Measurements from ENCODE around the gene NSD2. TPM values are rescaled to one million over a fixed set of nuclear protein-coding genes. Genes with fewer than 3 reads are reported as not detected.

Gene NSD2
- total RNA-seq, 1 donor from 2014 or later = 65.1 TPM

DNA sequence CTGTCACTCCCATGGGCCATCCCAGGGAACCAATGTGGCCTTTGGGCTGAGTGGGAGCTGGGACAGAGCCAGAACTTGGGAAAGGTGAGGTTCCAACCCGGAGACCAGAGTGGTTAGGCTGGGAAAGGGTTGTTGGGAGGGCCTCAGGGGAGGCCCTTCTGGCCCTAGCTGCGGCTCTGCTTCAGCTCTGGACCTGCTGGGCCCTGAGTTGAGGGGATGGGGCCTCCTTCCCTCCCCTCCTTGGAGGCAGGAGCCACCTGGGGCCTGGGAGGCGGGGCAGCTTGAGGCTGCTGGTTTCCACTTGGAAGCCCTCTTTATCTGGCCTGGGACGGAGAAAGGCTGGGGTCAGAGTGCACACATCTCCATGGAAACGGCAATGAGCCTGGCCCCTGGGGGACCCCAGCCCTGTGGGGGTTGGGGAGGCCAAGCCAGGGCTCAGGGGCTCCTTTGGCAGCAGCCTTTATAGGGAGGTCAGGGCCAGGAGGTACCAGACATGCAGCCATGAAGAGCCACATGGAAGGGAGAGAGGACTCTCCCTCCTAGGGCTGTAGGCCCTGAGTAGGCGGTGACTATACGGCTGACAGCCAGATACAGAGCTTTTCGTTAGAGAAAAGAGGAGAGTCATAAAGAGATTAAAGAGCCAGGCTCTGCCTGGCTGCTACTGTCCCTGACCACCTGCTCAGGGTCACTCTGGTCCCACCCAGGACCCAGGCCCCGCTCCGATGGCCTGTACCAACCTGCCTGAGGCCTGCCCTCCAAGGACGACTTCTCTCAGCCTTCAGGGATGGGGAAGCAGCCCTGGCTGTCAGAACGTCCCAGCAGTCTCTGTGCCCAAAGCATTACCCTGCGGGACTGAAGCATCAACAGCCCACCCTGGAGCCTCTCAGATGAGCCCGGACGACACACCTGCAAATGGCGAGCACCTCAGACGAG, 6.9 kb upstream of the NSD2 start:
- DNase-seq (ENCODE audit: low read depth, low spot score) = no peak

DNA sequence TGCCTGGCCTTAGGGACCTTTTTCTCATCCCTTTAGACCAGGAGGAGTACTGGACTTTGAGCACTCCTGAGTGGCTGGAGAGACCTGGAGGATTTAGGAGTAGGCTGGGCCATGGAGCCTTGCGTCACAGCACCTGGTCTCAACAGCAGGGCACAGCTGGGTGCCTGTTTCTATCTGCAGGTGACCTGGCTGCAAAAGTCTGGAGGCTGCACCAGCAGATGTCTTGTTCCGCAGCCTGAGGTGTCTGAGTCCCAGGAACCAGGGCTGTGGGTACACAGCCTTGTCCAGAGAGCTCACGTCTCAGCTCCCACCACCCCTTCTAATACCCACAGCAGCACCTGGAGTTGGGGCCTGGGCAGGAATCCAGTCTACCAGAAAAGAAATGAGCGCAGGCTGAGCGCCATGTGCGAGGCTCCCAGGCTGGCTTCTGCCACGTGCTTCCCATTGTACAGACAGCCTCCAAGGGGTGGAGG, 5.0 kb upstream of the NSD2 start:
- no peak for DNase-seq (ENCODE audit: low read depth, low spot score)

DNA sequence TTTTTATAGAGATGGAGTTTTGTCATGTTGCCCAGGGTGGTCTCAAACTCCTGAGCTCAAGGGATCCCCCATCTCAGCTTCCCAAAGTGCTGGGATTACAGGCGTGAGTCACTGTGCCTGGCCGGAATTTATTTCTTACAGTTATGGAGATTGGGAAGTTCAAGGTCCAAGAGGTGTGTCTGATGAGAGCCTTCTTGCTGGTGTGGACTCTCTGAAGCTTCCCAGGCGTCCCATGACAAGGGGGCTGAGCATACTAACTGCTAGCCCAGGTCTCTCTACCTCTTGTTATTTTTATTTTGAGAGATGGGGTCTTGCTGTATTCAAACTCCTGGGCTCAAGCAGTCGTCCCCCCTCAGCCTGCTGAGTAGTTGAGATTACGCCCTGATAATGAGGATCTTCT, 2.9 kb upstream of the NSD2 start:
- DNase-seq (ENCODE audit: low read depth, low spot score) = no peak

- no peak for DNase-seq (ENCODE audit: low read depth, low spot score)
These were observed 2.3 kb upstream of the NSD2 start for GRCh38 chr4:1868912-1869311.

DNA sequence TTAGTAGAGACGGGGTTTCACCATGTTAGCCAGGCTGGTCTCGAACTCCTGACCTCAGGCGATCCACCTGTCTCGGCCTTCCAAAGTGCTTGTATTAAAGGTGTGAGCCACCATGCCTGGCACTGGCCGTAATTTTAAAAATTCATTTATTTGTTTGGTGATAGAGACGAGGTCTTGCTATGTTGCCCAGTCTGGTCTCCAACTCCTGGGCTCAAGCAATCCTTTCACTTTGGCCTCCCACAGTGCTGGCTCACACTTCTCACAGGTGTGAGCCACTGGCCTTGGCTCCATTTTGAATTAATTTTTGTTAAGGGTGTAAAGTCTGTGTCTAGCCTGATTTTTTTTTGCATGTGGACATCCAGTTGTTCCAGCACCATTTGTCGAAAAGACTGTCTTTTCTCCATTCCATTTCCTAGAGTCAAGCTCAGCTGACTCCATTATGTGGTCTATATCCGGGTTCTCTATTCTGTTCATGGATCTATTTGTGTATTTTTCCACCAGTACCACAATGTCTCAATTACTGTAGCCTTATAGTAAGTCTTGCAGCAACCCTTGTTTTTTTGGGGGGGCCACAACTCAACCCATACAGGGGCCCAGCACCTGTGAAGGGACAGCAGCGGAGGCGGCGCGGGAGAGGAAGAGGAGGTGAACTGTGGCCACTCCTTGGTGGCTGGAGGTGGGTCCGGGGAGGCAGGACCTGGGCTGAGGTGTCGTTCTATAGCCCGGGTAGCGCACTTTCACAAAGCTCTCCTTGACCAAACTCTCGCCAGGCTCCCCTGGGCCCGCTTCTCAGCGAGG, 1.5 kb upstream of the NSD2 start:
- DNase-seq (ENCODE audit: low read depth, low spot score) = no peak

DNA sequence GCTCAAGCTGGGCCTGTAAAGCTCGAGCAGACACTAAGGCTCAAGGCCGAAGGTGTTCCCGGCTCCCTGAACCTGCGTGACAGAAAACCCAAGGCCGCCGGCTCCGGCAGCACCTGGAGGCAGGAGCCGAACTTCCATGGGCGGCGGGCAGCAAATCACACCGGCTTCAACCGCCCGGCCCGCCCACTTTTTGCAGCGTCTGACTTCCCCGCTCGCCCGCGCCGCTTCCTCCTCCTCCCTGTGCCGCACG, 940 bp upstream of the NSD2 start:
- peak; percentile 17 for DNase-seq (ENCODE audit: low read depth, low spot score)

DNA sequence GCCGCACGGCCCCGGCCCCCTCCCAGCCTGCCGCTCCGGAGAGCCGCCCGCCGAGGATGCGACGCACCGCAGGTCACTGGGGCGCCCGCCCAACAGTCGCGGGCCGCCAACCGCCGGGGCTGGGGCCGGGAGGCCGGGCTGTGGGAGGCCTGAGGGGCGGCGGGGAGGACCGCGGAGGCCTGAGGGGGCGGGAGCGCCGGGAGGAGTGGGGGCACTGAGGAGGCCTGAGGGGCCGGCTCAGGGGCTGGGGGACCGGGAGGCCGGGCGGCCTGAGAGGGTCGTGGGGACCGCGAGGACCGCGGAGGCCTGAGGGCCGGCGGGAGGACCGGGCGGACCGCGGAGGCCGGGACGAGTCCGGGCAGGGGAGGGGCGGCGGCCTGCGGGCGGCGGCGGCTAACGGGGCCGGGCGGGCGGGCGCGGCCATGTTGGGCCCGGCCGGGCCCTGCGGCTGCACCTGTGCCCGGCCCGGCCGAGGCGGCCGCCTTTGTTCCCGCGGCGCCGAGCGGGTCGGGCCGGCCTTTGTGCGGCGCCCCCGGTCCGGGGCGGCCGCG, 353 bp downstream of the NSD2 start:
- no peak for DNase-seq (ENCODE audit: low read depth, low spot score)

DNA sequence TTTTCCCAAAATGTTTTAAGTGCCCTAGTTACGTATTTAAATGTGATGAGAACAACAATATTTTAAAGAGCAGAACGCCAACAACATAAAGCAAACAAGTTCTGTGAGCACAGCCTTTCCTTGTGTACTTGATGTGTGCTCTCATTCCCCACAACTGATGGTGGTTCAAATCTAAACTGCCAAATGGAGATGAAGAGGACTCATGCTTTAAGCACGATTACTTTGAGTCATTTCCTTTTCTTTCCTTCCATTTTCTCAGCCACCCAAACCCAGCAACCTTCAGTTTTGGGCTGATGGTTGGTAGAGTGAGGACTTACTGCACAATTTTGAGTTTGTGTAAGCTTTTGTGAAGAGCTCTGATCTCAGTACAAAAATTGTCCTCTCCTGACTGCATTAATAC, 1.7 kb downstream of the NSD2 start:
- peak; percentile 13 for DNase-seq (ENCODE audit: low read depth, low spot score)

DNA sequence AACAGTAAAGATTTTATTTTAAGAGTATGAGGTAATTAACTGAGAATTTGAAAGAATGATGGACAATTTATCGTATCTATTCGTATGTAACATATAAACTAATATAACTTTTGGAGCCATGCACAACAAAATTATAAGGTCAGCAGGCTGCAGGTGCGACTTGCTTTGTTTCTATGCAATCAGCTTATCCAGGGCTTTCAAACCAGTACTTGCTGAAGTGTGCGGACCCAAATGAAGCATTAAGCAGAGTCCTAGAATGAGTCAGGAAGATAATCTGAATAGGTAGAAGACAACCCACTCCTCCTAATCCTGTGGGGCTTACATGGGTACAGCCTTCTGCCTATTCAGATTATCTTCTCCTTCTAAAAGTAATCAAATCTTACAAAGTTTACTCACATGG, 2.1 kb downstream of the NSD2 start:
- DNase-seq (ENCODE audit: low read depth, low spot score) = no peak

DNA sequence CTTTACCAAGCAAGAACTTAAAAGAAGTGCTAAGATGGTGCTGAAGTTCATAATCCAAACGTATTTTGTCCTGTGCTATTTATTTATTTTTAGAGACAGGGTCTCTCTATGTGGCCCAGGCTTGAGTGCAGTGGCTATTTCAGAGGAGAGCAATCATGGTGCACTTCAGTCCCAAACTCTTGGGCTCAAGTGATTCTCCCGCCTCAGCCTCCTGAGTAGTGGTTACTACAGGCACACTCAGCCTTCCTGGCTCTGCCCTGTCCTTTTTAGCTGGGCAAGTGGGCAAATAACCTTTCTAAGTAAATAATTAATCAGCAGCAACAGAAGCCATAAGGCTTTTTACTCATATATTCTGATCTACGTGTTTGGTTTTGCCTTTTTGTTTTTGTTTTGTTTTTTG, 2.6 kb downstream of the NSD2 start:
- no peak for DNase-seq (ENCODE audit: low read depth, low spot score)

DNA sequence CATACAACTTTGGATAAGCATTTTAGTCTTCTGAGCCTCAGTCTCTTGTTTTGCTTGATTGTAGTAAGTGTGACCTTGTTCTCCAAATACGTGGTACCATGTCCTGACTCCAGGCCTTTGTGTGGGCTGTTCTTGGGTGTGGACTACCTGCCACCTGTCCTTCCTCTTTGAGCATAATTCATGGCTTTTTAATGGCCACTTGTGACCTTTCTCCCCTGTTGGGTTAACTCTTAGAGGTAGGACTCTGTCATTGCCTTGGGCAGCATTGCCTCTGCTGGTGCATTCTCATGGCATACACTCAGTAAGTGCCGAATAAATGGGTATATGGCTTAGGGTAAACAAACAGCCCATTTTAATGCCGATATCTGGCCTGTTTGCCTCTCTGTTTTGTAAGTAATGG, 3.0 kb downstream of the NSD2 start:
- no peak for DNase-seq (ENCODE audit: low read depth, low spot score)

DNA sequence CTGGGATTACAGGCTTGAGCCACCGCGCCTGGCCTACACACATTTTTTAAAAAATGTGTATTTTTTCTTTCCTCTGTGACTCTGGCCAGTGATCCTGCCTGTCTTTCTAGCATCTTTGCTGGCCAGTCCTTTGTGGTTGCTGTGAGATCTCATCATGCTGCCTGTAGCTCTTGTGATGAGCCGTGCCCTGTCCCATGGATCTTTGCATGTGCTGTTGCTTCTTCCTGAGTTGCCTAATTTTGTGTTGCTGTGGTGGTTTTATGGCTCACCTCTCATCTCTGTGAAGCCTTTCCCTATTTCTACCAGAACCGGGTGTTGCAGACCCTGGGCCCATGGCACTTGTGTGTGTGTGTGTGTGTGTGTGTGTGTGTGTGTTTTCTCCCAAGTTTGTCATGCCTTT, 8.3 kb downstream of the NSD2 start:
- no peak for DNase-seq (ENCODE audit: low read depth, low spot score)

DNA sequence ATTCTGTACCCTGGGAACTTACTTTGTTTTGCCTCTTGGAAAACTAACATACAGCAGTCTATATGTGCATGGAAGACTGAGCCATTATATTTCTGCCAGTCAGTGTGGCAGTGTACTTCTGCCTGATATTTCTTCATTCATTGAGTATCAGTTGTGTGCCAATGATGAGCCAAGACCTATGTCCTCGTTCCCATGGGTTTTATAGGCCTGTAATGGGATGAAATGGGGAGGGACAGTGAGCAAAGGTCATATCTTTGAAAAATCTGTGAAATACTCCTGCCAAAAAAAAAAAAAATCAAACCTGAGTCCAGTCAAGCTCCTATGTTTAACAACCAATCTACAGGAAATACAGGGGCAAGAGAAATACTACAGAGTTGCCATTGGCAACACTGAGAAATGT, 9.1 kb downstream of the NSD2 start:
- no peak for DNase-seq (ENCODE audit: low read depth, low spot score)

DNA sequence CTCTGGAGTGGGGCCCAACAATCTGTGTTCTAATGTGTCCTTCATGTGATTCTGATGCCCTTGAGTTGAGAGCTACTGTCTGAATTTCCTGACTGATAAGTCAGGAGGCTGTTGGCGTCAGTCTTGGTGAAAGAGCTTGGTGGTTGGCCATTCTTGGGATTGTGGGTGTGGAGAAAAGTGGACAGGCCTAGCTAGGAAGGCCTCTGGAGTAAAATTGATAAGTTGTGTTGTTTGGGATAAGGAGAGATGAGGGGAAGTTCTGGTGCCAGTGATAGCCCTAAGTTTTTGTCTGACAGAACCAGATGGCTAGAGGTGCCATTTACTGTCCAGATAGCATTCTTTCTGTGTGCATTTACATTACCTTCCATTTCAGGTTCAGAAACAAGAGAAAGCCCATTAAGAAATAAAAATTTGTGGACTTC, 11.7 kb downstream of the NSD2 start:
- no peak for DNase-seq (ENCODE audit: low read depth, low spot score)

GRCh38 chr4:1883583-1883982, 12.4 kb downstream of the NSD2 start:
- no peak for DNase-seq (ENCODE audit: low read depth, low spot score)

DNA sequence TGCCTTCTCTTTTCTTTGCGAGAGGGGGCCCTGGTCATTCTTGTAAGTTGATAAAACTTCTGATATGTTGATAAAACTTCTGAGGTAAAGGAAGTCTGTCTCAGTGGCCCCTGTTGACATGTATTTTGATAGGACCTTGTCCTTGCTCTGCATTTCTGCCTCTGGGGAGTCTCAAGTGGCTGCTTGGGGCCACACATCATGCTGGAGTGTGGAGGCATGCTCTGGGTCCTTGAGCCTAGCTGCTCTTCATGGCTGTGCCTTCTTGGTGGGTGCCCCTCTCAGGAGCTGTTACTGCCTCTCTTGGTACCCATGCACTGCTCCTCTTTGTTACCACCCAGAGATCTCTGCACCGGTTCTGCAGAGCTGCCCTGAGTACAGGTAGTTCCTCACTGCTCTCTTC, 14.2 kb downstream of the NSD2 start:
- no peak for DNase-seq (ENCODE audit: low read depth, low spot score)

DNA sequence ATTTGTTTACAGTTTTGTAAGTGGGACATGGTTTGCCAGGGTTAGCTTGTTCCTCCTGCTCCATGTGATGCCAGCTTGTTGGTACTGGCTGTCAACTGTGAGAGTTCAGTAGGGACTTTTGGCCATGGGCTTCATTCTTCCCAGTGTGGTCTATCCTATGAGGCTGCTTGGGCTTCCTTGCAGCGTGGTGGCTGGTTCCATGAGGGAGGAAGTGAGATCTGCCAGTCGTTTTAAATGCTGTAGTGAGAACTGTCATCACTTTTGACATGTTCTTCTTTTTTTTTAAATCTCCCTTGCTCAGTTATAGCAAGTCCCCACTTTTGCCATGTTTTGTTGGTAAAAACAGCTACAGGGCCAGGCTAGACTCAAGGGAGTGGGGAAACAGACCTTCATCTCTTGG, 15.9 kb downstream of the NSD2 start:
- DNase-seq (ENCODE audit: low read depth, low spot score) = no peak

GRCh38 chr4:1890979-1891570, 19.9 kb downstream of the NSD2 start:
- DNase-seq (ENCODE audit: low read depth, low spot score) = no peak

DNA sequence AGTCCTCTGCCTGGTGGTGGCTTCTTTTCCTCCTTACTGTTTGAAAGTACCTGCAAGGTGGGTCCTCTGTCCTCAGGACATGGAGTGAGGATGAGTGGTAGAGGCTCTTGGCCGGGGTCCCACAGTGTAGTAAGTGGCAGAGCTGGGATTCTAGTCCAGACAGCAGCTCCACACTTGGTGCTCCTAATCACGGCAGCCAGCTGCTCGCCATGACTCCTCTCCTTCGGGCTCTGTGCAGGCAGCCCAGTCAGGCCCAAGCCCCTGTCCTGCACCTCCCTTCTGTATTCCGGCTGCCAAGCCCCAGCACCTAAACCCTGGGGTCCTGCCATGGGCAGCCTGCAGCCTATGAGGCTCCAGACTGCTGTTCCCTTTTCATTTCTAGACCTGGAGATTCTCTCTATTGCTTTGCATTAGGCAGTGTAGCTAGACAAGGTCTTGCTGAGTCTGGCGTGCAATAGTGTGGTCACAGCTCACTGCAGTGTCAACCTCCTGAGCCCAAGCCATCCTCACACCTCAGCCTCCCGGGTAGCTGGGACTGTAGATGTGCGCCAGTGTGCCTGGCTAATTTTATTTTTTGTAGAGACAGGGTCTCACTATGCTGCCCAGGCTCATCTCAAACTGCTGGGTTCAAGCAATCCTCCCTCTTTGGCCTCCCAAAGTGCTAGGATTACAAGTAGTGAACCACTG, 24.9 kb downstream of the NSD2 start:
- no peak for DNase-seq (ENCODE audit: low read depth, low spot score)

- no peak for DNase-seq (ENCODE audit: low read depth, low spot score)
These were observed 25.4 kb downstream of the NSD2 start for GRCh38 chr4:1896658-1896991.

- DNase-seq (ENCODE audit: low read depth, low spot score) = no peak
These were observed 26.8 kb downstream of the NSD2 start for GRCh38 chr4:1898007-1898406.

GRCh38 chr4:1898681-1899080, 27.5 kb downstream of the NSD2 start:
- DNase-seq (ENCODE audit: low read depth, low spot score) = no peak
